Measurements from ENCODE around the gene HPS1.
A peak's percentile ranks its signal among the peaks of the same experiment; 100 is the strongest.

The HPS1 gene

DNA sequence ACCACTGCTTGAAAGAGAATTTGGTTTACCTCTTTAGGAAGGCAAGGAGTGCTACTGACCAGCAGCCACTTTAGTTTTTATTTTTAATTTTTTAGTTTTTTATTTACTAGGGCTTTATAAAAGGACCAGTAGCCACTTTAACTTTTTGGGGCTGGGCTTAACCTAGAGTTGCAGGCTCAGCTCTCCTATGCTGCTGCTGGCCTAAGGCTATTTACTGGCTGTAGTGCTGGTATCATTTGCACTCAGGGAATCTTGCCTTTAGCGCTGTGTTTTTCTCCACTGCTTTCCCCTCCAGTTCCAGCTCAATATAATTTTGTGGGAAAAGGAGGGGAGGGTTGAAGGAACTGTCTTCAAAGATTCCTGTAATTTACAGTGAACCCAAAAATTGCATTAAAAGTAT, 13.4 kb downstream of the HPS1 start:
- DNase-seq (ENCODE audit: low read depth in 1 of 2, low spot score in 1 of 2), result no peak

DNA sequence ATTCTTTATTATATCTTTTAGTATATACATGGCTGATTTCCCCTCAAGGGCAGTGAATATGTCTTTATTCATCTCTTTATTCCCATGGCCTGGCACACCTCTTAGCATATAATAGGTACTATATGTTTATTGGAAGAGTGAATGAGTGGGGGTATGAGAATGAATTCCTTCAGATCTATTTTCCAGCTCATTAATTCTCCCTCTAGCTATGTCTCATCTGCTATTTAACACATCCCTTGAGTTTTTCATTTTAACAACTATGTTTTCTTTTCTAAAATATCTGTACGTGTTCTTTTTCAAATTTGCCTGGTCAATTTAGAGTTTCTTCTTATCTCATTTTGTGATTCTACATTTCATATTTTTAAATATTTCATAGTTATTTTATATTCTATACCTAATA, 14.4 kb downstream of the HPS1 start:
- DNase-seq (ENCODE audit: low read depth in 1 of 2, low spot score in 1 of 2), result no peak

DNA sequence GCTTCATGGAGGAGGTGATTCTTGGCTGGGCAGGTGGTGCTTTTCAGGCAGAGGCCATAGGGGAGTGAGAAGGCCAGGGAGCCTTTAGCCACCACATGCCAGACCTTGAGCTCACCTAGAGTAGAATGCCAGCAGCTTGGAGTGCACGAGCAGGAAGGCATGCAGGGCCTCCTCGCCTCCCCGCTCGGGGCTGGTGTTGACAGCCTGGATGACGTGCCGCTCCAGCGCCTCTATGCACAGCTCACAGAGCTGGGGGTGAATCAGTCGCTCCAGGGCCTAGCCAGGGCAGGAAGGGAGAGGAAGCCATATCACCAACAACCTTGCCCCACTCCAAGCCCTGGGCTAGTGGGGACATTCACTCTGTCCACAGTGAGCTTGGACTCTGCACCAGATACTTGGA, 15.7 kb downstream of the HPS1 start:
- DNase-seq (ENCODE audit: low read depth in 1 of 2, low spot score in 1 of 2), result no peak

DNA sequence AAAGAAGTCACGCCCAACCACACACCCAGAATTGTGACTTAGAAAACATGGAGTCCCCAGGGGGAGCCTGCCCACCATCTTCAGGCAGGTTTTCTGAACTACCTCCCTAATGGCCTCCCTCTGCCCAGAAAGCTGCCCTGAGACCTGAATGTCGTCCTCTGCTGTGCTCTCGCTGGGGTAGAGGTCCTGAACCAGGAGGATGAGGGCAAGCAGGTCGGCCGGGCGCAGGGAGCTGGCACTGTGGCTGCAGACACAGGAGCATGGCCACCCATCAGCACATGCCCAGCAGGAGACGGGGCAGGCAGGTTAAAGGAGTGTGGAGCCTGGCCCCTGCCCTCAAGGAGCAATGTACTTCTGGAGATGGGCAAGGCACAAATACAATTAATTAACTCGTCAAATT, 16.3 kb downstream of the HPS1 start:
- no peak for DNase-seq (ENCODE audit: low read depth in 1 of 2, low spot score in 1 of 2)

GRCh38 chr10:98429320-98430072, 17.2 kb downstream of the HPS1 start:
- DNase-seq (ENCODE audit: low read depth in 1 of 2, low spot score in 1 of 2), result no peak

GRCh38 chr10:98427011-98427515, 19.7 kb downstream of the HPS1 start:
- DNase-seq (ENCODE audit: low read depth in 1 of 2, low spot score in 1 of 2), result no peak

DNA sequence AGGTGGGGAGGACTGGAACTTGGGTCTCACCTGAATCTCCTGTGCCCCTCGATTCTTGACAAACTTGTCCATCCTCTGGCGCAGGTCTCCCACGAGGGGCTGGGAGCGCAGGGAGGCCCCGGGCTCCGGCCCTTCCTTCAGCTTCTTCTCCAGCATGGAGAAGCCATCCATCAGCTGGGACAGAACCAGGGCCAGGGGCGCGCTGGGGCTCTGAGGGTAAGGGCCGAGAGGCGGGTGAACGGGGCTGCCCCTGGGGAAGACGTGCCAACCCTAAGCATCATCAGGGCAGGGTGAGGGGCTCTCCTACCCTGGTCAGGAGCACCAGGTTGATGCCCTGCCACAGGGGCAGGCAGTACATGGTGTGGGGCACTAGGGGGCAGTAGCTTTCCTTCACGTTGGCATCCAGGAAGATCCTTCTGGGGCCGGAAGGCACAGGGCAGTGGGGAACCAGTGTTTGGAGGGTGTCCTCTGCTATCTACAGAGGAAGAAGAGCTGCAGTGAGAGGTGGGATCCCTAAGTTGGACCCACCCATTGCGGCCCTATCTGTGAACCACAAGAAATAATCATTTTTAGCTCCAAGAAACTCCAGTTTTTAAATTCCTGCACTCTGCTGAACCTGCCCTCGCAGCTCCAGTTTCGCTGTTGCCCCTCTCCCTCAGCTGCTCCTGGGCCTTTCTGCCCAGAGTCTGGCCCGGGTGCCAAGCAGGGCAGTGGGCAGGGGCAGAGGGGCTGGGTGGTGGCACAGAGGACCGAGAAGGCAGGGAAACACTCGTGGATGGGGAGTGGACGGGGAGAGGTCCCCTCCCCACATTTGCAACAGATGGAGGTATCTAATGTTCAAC, 21.0 kb downstream of the HPS1 start:
- peak in 1 of 2 donors; percentile 16 for DNase-seq (ENCODE audit: low read depth in 1 of 2, low spot score in 1 of 2)

- DNase-seq (ENCODE audit: low read depth in 1 of 2, low spot score in 1 of 2), result no peak
These were observed 22.2 kb downstream of the HPS1 start for GRCh38 chr10:98424295-98425254.

GRCh38 chr10:98423691-98424120, 23.0 kb downstream of the HPS1 start:
- no peak for DNase-seq (ENCODE audit: low read depth in 1 of 2, low spot score in 1 of 2)

DNA sequence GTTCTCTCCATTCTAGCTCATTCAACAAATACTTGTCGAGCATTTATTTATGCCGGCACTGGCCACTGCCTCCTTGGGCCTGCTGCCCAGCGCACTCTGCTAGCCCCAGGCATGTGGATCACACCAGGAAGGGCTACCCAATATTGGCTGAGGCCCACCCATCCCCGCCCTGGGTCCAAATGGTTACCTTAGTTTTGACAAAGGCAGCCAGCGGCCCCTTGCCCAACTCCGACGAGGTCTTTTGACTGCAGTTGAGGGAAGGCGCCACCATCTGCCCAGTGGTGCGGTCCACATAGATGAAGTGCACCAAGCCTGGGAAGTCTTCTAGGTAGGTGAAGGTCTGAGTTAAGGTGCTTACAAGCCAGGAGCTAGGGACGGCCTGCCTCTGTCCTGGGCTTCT, 24.6 kb downstream of the HPS1 start:
- no peak for DNase-seq (ENCODE audit: low read depth in 1 of 2, low spot score in 1 of 2)

DNA sequence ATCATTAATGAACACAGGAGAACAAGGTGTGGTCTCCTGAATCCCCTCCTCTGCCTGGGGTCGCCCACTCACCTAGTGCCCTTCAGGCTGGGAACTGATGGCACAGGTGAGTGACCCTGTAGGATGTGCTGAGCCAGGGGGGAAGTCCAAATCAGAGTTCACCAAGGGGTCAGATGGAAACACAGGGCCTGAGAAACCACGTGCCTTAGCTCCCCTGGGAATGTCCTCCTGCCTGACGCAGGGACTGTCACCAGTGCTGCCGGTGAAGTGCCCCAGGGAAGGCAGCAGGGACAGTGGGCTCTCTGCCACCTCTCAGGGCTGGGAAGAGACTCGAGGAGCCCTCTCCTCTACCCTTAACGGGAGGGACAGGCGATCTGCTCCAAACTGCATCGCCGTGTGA, 25.9 kb downstream of the HPS1 start:
- no peak for DNase-seq (ENCODE audit: low read depth in 1 of 2, low spot score in 1 of 2)

DNA sequence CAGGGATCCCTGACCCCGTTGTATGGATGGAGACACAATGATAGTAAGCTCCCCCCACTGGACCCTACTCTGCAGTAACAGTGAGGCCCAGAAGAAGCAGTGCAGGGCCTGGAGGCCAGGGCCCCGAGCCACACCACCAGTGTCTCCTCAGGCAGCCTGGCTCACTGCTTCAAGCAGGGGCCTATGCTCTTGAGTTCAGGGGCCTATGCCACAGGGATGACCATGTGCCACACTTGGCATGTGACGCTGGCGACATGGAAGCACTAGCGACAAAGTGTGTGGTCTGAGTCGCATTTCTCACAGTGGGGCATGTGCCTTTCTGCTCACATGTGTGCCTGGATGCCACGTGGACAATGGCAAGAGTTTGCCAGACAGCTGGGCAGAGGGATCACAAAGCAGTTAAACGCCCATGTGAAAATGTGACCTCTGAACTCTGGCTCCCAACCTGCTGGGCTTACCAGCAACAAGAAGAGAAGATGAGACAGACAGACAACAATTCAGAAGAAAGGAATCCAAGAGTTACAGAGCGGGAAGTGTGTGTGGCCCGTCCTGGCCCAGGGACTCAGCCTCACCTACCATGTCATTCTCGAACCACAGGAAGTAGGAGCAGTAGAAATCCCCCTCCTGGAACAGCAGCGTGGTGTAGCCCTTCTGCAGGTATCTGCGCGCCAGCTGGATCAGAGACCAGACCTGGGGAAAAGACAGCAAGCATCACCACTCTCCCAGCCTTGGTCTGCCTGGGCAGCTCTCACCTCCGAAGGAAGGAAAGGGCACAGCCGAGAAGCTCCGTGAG, 27.1 kb downstream of the HPS1 start:
- no peak for DNase-seq (ENCODE audit: low read depth in 1 of 2, low spot score in 1 of 2)

GRCh38 chr10:98418665-98419468, 27.9 kb downstream of the HPS1 start:
- DNase-seq (ENCODE audit: low read depth in 1 of 2, low spot score in 1 of 2), result no peak

GRCh38 chr10:98417973-98418664, 28.6 kb downstream of the HPS1 start:
- no peak for DNase-seq (ENCODE audit: low read depth in 1 of 2, low spot score in 1 of 2)

DNA sequence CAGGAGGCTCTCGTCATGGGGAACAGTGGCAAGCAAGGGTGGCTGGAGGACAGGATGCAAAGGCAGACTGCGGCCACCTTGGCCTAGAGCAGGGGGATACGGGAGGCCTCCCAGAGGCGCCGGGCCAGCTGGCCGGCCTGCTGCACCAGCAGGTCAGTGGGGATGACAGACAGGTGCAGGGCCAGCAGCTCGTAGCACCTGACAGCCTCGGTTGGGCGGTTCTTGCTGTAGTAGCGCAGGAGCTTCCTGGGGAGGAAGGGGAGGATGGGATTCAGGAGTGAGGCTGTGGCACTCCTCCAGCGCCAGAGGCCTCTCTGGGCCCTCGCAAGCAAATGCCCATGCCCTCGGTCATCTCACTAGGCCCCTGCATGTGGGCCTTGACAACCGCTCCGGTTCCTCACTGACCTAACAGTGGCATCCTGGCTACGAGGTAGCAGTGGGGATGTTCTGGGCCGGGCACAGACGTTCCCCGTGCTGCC, 29.2 kb downstream of the HPS1 start:
- no peak for DNase-seq (ENCODE audit: low read depth in 1 of 2, low spot score in 1 of 2)

DNA sequence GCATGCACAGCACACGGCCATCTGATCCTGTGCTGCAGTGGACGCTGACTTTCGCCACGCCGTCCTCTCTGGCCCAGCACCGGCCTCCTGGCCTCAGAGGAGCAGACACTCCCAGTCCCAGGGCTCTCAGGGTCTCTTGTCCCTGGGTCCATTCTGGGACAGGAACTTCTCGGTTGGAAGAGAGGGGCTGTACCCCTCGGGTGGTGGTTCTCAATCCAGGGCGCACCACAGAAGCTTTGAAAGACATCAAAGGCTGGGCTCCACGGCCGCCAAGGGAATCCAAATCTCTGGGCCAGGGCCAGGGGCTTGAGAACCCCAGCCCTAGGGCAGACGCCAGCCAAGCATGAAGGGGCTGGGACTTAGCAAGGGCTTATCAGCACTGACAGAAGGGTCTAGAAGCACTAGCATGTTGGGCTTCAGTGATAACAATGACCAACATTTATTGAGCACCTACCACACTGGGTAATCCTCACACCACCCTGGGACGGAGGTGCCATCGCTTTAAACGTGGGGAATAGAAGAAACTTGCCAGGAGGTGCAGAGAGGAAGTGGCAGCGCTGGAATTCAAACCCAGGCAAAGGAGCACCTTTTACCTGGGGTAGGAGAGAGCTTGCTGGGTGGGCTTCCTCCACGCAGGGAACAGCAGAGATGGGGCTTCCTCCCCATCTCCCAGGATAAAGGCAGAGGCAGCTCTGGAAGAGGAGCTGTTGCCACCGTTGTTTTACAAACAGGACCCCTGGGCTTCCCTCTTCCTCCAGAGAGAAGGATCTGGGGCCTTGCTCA, 29.9 kb downstream of the HPS1 start:
- DNase-seq (ENCODE audit: low read depth in 1 of 2, low spot score in 1 of 2), result no peak

GRCh38 chr10:98415731-98416119, 31.0 kb downstream of the HPS1 start:
- no peak for DNase-seq (ENCODE audit: low read depth in 1 of 2, low spot score in 1 of 2)

All from stimulated activated CD4-positive, alpha-beta T cell treated with anti-CD3 and anti-CD28 coated beads, Interleukin-15, amount 100 ng/mL, for 1 hour (primary cell).